ENCODE data around the gene TRMT11. TPM values are rescaled to one million over a fixed set of nuclear protein-coding genes. Genes with fewer than 3 reads are reported as not detected.

TRMT11 gene
- total and polyA plus RNA-seq, 2 of the 13 experiments (the other 11 are each of a cell fraction or from before 2014, with no cell fraction given): 42.2 to 81.9 TPM

- H3K9ac ChIP-seq (ENCODE audit: insufficient read depth, low read depth, low read length): no peak overlapping the region
- CTCF ChIA-PET (ENCODE audit: low intra/inter-chr PET ratio, low total read pairs): no interaction called here
- no peak overlapping the region for H2AFZ ChIP-seq (ENCODE audit: low read length)
- POLR2A ChIA-PET: no interaction called here
- TF ChIP-seq PPARG (CRISPR knock-in tag; conservative IDR thresholded peaks at IDR 0.05): no peak
- TF ChIP-seq CREB3 (CRISPR knock-in tag; IDR thresholded peaks at IDR 0.05): no peak
- TF ChIP-seq RERE (CRISPR knock-in tag; IDR thresholded peaks at IDR 0.05; ENCODE audit: low read depth): no peak
- no peak for TF ChIP-seq JUNB (CRISPR knock-in tag; IDR thresholded peaks at IDR 0.05; ENCODE audit: borderline replicate concordance)
- no peak for TF ChIP-seq BRCA1 (CRISPR knock-in tag; IDR thresholded peaks at IDR 0.05)
- no peak for TF ChIP-seq ARNT2 (CRISPR knock-in tag; IDR thresholded peaks at IDR 0.05; ENCODE audit: low read depth)
- TF ChIP-seq ZNF318 (CRISPR knock-in tag; IDR thresholded peaks at IDR 0.05): no peak
- H3K4me2 ChIP-seq (ENCODE audit: low read depth, low read length): no peak overlapping the region
- peaks cover 10 to 70% of the 10 kb centered on the region in 2 experiments for H3K36me3 ChIP-seq (replicated peaks in 1 of 2; ENCODE audit: control insufficient read depth in 1 of 2, insufficient read depth in 2 of 2, low read length in 2 of 2)
- H4K20me1 ChIP-seq (ENCODE audit: insufficient read depth, low read length): peaks cover 7% of the 10 kb centered on the region; the same call in 1 of the 2 replicates
- H3K27ac ChIP-seq (ENCODE audit: extremely low read length, insufficient read depth, low read length): no peak overlapping the region
- no peak overlapping the region for H3K4me3 ChIP-seq (replicated peaks in 1 of 3; ENCODE audit: insufficient read depth in 1 of 3, low read depth in 2 of 3, low read length in 3 of 3)
- intact Hi-C loops (cut with micrococcal nuclease; ENCODE audit: unreplicated experiment): loop anchor here (5.0 kb wide), 1 partner anchor 282 kb away; no protein-coding TSS in a partner anchor
- no peak for DNase-seq (ENCODE audit: low spot score)
- FAIRE-seq: no peak
- peaks cover 14% of the 10 kb centered on the region for H3K4me1 ChIP-seq (ENCODE audit: insufficient read depth, low read length)
- no peaks in the 10 kb centered on the region for H3K79me2 ChIP-seq (ENCODE audit: insufficient read depth, low read length)
- no TSS peak for BruUV-seq (replicated peaks)
- WGBS (ENCODE audit: low lambda C conversion rate): 100% methylated on average over 2 of the region's 2 CpGs
- H3K9me3 ChIP-seq (ENCODE audit: low read length): no peaks in the 10 kb centered on the region
- H3K27me3 ChIP-seq (ENCODE audit: control insufficient read depth in 1 of 2, insufficient read depth in 2 of 2, low read length in 2 of 2): no peaks in the 10 kb centered on the region
- no peak for ATAC-seq
- in situ Hi-C loops (cut with HindIII; ENCODE audit: extremely low pct_ligation_motif_present, low pct_unique_long_range_greater_than_20kb): loop anchor here (25.0 kb wide), 2 partner anchors 632 to 1082 kb away; partner anchors contain the start of gene RSPO3
Measured at GRCh38 chr6:126030045-126030444, 43.7 kb downstream of the TRMT11 start.

Measured in HepG2 (cell line).